GM11168 (cell line): ENCODE measurements around the gene ORAI3.

Experiments
- in situ Hi-C: fragments of 300-500 bp; cut with MboI; formaldehyde crosslinking; loops from one replicate; pipeline ENCODE4 v1.12.0; 2022; ENCODE audit warnings: low sequenced_read_pairs; ENCODE audit not compliant: unreplicated experiment

Gene ORAI3

DNA sequence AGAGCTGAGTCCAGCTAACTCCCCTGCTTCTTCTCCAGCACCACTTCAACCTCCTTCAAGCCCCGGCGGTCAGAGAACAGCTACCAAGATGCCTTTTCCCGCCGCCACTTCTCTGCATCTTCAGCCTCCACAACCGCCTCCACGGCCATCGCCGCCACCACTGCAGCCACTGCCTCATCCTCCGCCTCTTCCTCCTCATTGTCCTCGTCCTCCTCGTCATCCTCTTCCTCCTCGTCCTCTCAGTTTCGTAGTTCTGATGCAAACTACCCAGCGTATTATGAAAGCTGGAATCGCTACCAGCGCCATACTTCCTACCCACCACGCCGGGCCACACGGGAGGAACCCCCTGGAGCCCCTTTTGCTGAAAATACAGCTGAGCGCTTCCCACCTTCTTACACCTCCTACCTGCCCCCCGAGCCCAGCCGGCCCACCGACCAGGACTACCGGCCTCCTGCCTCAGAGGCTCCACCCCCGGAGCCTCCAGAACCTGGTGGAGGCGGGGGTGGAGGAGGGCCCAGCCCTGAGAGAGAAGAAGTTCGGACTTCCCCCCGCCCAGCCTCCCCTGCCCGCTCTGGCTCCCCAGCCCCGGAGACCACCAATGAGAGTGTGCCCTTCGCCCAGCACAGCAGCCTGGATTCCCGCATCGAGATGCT is 15.8 kb downstream of the ORAI3 start:
- in situ Hi-C loops = loop anchor here (25.0 kb wide), 1 partner anchor 898 kb away; the partner anchor contains the start of gene ZNF267

DNA sequence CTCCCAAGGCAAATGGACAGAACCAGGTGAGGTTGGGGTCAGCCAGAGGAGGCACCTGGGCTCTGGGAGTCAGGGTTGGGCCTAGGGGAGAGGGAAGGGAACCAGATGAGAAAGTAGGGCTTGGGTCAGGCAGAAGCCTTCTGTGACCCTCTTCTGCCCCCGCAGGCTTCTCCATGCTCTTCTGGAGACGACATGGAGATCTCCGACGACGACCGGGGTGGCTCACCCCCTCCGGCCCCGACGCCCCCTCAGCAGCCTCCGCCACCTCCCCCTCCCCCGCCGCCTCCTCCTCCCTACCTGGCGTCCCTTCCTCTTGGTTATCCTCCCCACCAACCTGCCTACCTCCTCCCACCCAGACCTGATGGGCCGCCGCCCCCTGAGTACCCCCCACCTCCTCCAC is 16.6 kb downstream of the ORAI3 start:
- in situ Hi-C loops = loop anchor here (25.0 kb wide), 1 partner anchor 897 kb away; the partner anchor contains the start of gene ZNF267

DNA sequence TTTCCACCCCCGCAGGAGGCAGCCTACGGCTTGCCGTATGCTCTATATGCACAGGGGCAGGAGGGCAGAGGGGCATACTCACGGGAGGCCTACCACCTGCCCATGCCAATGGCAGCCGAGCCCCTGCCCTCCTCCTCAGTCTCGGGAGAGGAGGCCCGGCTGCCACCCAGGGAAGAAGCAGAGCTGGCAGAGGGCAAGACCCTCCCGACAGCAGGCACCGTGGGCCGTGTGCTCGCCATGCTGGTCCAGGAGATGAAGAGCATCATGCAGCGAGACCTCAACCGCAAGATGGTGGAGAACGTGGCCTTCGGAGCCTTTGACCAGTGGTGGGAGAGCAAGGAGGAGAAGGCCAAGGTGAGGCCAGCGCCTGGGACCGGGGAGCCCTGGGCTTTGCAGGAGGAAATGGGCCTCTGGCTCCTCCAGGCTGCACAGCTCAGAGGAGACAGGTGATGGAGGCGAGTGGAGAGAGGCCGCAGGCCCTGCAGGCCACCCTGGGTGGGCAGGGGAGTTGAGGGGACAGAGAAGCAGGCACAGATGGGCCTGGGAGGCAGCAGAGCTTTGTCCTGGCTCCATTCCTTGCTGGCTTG is 17.3 kb downstream of the ORAI3 start:
- in situ Hi-C loops = loop anchor here (25.0 kb wide), 1 partner anchor 896 kb away; the partner anchor contains the start of gene ZNF267

- in situ Hi-C loops = loop anchor here (25.0 kb wide), 1 partner anchor 895 kb away; the partner anchor contains the start of gene ZNF267
Observed at GRCh38 chr16:30967795-30968194, 18.9 kb downstream of the ORAI3 start.

DNA sequence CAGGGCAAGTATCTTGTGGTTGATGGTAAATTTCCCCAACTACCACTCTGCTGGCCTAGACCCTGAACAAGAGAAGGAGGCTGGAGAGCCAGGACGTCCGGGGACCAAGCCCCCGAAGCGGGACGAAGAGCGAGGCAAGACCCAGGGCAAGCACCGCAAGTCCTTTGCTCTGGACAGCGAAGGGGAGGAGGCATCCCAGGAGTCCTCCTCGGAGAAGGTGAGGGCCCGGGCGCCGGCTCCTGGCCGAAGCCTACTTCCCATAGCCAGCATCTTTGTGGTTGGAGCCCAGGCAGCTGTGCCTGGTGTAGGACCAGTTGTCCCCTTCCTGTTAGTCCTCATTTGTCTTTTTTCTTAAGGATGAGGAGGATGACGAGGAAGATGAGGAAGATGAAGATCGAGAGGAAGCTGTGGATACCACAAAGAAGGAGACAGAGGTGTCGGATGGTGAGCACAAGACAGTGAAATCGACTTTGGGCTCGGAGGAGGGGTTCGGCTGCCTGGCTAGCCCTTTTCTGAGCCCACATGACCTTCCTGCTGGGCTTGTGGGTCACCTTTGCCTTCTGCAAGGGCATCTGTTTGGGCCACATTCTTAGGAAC is 20.5 kb downstream of the ORAI3 start:
- in situ Hi-C loops = loop anchor here (25.0 kb wide), 1 partner anchor 893 kb away; the partner anchor contains the start of gene ZNF267

GRCh38 chr16:30971298-30971697 is 22.4 kb downstream of the ORAI3 start:
- in situ Hi-C loops = loop anchor here (25.0 kb wide), 1 partner anchor 891 kb away; the partner anchor contains the start of gene ZNF267

- in situ Hi-C loops = loop anchor here (25.0 kb wide), 1 partner anchor 889 kb away; the partner anchor contains the start of gene ZNF267
Observed at GRCh38 chr16:30972872-30973271, 24.0 kb downstream of the ORAI3 start.

GRCh38 chr16:30974348-30974747 is 25.5 kb downstream of the ORAI3 start:
- in situ Hi-C loops = loop anchor here (25.0 kb wide), 1 partner anchor 888 kb away; the partner anchor contains the start of gene ZNF267

DNA sequence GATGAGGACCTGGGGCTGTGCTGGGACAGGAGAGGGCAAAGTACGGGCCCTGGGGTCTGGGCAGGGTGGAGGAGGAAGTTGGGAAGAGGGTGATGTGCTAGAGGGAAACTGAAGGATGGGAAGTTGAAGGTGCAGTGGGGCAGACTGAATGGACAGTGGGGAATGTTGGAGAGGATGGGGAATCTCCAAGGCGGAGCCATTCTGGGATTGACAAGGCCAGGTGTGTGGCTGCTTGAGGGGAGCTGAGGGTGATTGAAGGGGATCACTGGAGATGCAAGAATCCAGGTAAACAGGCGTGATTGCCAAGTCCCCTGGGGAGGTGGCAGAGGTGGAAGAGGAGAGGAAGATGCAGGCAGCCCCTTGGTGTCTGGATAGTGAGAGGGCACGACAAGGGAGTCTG is 27.6 kb downstream of the ORAI3 start:
- in situ Hi-C loops = loop anchor here (25.0 kb wide), 2 partner anchors 311 to 461 kb away; partner anchors contain the start of genes COX6A2 and ZNF843

DNA sequence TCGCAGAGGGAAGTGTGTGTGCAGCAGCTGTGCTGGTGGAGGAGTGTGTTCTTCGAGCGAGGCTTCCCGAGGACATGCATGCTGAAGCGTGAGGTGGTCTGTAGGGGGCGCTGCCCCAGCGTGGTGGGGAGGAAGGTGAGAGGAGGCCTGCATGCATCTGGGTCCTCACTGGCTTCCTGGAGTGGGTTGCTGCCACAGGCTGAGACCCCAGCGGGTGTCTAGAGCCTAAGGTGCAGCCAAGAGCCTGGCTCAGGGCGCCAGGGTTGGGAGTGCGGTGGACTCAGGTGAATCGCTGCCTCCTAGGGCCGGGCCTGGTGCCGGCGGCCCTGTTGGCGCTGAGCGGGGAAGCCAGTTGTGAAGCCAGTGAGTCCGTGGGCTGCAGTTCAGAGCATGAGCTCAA is 28.6 kb downstream of the ORAI3 start:
- in situ Hi-C loops = loop anchor here (25.0 kb wide), 2 partner anchors 310 to 460 kb away; partner anchors contain the start of genes COX6A2 and ZNF843

- in situ Hi-C loops = loop anchor here (25.0 kb wide), 2 partner anchors 308 to 458 kb away; partner anchors contain the start of genes COX6A2 and ZNF843
Observed at GRCh38 chr16:30979170-30980022, 30.5 kb downstream of the ORAI3 start.

GRCh38 chr16:30980023-30980371 is 31.1 kb downstream of the ORAI3 start:
- in situ Hi-C loops = loop anchor here (25.0 kb wide), 2 partner anchors 307 to 457 kb away; partner anchors contain the start of genes COX6A2 and ZNF843

- in situ Hi-C loops = loop anchor here (25.0 kb wide), 2 partner anchors 307 to 457 kb away; partner anchors contain the start of genes COX6A2 and ZNF843
Observed at GRCh38 chr16:30980434-30980833, 31.6 kb downstream of the ORAI3 start.

DNA sequence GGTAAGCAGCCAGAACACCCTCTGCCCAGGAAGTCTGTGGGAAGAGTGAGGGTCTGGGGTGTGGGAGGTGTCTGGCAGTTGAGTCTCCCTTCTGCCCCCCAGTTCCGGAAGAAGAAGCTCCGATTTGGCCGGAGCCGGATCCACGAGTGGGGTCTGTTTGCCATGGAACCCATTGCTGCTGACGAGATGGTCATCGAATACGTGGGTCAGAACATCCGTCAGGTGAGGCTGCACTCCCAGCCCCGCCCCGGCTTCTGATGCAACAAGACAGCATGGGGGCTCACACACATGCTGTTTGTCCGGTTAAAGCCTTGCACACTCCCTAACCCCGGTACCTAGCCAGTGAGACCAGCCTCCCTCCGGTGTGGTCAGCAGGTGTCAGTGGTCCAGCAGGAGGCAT is 32.1 kb downstream of the ORAI3 start:
- in situ Hi-C loops = loop anchor here (25.0 kb wide), 2 partner anchors 306 to 456 kb away; partner anchors contain the start of genes COX6A2 and ZNF843

- in situ Hi-C loops = loop anchor here (25.0 kb wide), 2 partner anchors 305 to 455 kb away; partner anchors contain the start of genes COX6A2 and ZNF843
Observed at GRCh38 chr16:30982548-30983288, 33.9 kb downstream of the ORAI3 start.

DNA sequence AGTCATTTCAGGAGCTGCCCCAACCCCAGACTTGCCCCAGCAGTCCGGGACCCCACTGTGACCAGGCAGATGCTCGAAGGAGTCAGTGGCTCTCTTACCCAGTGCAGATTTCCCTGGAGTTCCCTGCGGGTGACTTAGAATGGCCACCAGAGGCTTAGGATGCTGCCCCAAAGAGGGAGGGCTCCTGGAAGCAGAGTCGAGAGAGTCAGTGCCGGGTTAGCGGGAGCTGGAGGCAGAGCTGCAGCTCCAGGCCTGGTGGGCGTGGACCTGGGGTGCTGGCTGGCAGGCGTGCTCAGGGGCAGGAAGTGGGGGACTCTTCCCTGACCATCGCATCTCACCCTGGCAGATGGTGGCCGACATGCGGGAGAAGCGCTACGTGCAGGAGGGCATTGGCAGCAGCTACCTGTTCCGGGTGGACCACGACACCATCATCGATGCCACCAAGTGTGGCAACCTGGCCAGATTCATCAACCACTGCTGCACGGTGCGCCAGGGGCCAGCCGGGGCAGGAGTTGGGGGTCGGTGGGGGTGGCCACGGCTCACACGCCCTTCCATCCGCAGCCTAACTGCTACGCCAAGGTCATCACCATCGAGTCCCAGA is 34.5 kb downstream of the ORAI3 start:
- in situ Hi-C loops = loop anchor here (25.0 kb wide), 2 partner anchors 304 to 454 kb away; partner anchors contain the start of genes COX6A2 and ZNF843

DNA sequence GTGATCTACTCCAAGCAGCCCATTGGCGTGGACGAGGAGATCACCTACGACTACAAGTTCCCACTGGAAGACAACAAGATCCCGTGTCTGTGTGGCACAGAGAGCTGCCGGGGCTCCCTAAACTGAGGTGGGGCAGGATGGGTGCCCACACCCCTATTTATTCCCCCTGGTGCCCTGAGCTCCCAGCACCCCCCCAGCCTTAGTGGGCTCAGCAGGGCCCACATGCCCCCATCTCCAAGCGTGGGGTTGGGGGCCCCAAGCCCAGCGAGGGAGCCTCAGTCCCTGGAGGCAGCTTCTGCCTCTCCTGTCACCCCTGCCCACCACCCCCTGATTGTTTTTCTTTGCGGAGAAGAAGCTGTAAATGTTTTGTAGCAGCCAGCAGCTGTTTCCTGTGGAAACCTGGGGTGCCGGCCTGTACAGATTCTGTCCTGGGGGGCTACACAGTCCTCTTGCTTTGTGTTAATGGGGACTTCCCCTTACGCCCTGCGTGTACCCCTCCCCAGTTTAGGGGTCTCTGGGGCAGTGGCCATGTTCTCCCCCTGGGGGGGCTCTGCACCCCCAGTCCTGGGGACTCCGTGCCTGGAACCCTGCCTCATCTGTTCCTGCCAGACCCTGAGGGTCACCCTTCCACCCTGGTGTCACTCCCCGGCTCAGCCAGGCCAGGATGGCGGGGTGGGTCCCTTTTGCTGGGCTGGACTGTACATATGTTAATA is 35.2 kb downstream of the ORAI3 start:
- in situ Hi-C loops = loop anchor here (25.0 kb wide), 2 partner anchors 303 to 453 kb away; partner anchors contain the start of genes COX6A2 and ZNF843
